Muscle layer of colon (tissue), 2 donors: Measurements from ENCODE around the gene PARD3B.

Experiments used
- H3K27ac ChIP-seq: one replicate; pipeline ENCODE4 v1.7.0; 2013; ENCODE audit warnings: low read depth, mild to moderate bottlenecking, low read length, moderate library complexity
- H3K27me3 ChIP-seq, 2 donors: one replicate each; pipeline ENCODE4 v1.7.0; 2013; ENCODE audit warnings: low read length in 2 of 2, mild to moderate bottlenecking in 2 of 2; ENCODE audit not compliant: insufficient read depth in 2 of 2, control insufficient read depth in 1 of 2
- H3K36me3 ChIP-seq: one replicate; pipeline ENCODE4 v1.7.0; 2013; ENCODE audit warnings: mild to moderate bottlenecking, low read length; ENCODE audit not compliant: insufficient read depth
- H3K4me1 ChIP-seq: one replicate; pipeline ENCODE4 v1.7.0; 2013; ENCODE audit warnings: mild to moderate bottlenecking, low read length; ENCODE audit not compliant: insufficient read depth
- H3K4me3 ChIP-seq, 2 donors: one replicate each; pipeline ENCODE4 v1.7.0; 2013; ENCODE audit warnings: low read length in 2 of 2, low read depth in 1 of 2, mild to moderate bottlenecking in 1 of 2, moderate library complexity in 1 of 2
- H3K9ac ChIP-seq: one replicate; pipeline ENCODE4 v1.7.0; 2013; ENCODE audit warnings: low read length
- H3K9me3 ChIP-seq: one replicate; pipeline ENCODE4 v1.7.0; 2013; ENCODE audit warnings: mild to moderate bottlenecking, low read length
- donor health status: abdominal sarcoma.
- donor health status: Adenocarcinoma of cecum.

Gene PARD3B

DNA sequence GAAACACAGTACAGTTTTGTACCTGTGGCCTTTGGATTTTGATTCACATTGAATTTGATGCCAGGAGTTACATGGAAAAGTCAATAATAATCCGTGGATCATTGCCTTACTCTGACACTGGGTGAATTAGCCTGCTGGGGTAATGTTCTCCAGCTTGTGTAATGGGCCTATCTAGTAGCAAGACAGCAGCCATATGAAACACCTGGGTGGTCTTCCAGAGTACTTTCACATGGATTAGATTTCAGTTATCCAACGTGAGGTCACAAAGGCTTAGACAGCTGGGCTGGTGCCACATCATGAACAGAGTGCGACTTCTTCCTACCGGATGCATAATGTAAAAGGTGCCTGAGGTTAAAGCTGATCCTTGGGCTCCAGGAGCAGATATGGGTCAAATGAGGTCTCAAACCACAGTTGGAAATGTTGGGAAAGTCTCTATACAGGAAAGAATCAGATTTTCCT lies 486.8 kb downstream of the PARD3B start:
- Histone ChIP-seq H3K36me3 (no peaks in the 10 kb centered on the region), H3K9me3 (no peaks in the 10 kb centered on the region), H3K27me3 (no peaks in the 10 kb centered on the region), H3K9ac (no peak overlapping the region), H3K4me3 (no peak overlapping the region), H3K27ac (no peak overlapping the region), H3K4me1 (no peaks in the 10 kb centered on the region)

- Histone ChIP-seq H3K4me3 (no peak overlapping the region), H3K9me3 (no peaks in the 10 kb centered on the region), H3K27me3 (no peaks in the 10 kb centered on the region), H3K9ac (no peak overlapping the region), H3K4me1 (no peaks in the 10 kb centered on the region), H3K36me3 (no peaks in the 10 kb centered on the region), H3K27ac (no peak overlapping the region)
Measured at GRCh38 chr2:205033431-205033830, 488.2 kb downstream of the PARD3B start.

GRCh38 chr2:205034034-205034433 lies 488.8 kb downstream of the PARD3B start:
- no peaks in the 10 kb centered on the region for H3K27me3 ChIP-seq
- no peaks in the 10 kb centered on the region for H3K36me3 ChIP-seq
- no peaks in the 10 kb centered on the region for H3K4me1 ChIP-seq
- no peak overlapping the region for H3K27ac ChIP-seq
- H3K9ac ChIP-seq: no peak overlapping the region
- no peak overlapping the region for H3K4me3 ChIP-seq
- no peaks in the 10 kb centered on the region for H3K9me3 ChIP-seq

GRCh38 chr2:205040323-205040722 lies 495.0 kb downstream of the PARD3B start:
- Histone ChIP-seq H3K27me3 (no peaks in the 10 kb centered on the region), H3K4me1 (no peaks in the 10 kb centered on the region), H3K9me3 (no peaks in the 10 kb centered on the region), H3K4me3 (no peak overlapping the region), H3K36me3 (no peaks in the 10 kb centered on the region), H3K27ac (no peak overlapping the region), H3K9ac (no peak overlapping the region)

DNA sequence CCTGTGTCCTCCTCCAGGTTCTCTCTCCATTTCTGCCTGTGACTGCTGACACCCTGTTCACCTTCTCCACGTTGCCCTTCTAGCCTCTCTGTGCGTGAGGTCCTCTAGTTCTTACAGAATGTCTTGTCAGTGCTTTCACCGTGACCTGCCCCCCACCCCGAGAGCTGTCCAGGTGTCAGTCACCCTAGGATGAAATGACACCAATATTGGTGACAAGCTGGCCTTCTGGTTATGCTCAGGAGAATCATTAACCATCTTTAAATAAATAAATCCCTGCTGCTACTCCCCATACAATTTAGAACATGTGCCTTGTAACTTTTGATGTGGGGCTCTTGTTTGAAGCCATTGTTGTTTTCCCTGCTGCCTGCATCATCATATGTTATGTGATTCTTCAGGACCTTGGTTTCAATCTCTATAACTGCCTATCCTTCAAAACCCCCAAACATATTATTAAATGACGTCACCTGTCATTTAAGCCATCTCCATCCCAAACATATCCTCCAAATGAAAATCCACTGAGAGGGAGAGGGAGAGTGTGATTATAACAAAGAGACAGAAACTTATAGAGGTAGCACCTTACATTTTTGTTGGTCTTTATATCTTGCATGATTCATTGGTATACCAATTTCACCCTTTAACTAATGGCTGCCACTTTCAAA lies 496.3 kb downstream of the PARD3B start:
- Histone ChIP-seq H3K9ac (no peak overlapping the region), H3K9me3 (no peaks in the 10 kb centered on the region), H3K36me3 (no peaks in the 10 kb centered on the region), H3K27me3 (no peaks in the 10 kb centered on the region), H3K27ac (no peak overlapping the region), H3K4me1 (no peaks in the 10 kb centered on the region), H3K4me3 (no peak overlapping the region)

- H3K9me3 ChIP-seq: no peaks in the 10 kb centered on the region
- no peak overlapping the region for H3K4me3 ChIP-seq
- H3K27me3 ChIP-seq: no peaks in the 10 kb centered on the region
- peaks cover 7% of the 10 kb centered on the region for H3K36me3 ChIP-seq
- H3K9ac ChIP-seq: no peak overlapping the region
- H3K27ac ChIP-seq: no peak overlapping the region
- no peaks in the 10 kb centered on the region for H3K4me1 ChIP-seq
Measured at GRCh38 chr2:205043285-205043684, 498.0 kb downstream of the PARD3B start.

DNA sequence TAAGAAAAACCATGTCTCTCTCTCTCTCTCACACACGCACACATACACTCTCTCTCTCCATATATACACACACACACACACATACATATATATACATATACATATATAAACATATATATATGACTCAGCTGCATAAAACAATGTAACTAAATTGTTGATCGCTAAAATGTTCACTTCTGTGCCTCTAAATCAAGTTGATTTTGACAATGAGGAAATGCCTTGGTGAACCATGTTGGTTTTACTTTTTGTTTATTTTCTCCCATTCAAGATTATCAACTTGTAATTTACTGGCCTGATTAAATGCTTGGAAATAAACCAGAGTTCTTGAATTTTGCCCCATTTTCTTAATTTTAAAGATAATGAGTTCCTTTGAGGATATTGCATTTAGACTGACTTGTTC lies 500.4 kb downstream of the PARD3B start:
- H3K9ac ChIP-seq: no peak overlapping the region
- H3K4me1 ChIP-seq: no peaks in the 10 kb centered on the region
- no peak overlapping the region for H3K4me3 ChIP-seq
- no peaks in the 10 kb centered on the region for H3K9me3 ChIP-seq
- no peak overlapping the region for H3K27ac ChIP-seq
- no peaks in the 10 kb centered on the region for H3K27me3 ChIP-seq
- H3K36me3 ChIP-seq: peaks cover 8% of the 10 kb centered on the region

GRCh38 chr2:205047273-205047839 lies 502.1 kb downstream of the PARD3B start:
- H3K9ac ChIP-seq: no peak overlapping the region
- H3K9me3 ChIP-seq: no peaks in the 10 kb centered on the region
- peaks cover 8% of the 10 kb centered on the region for H3K36me3 ChIP-seq
- no peak overlapping the region for H3K27ac ChIP-seq
- no peaks in the 10 kb centered on the region for H3K4me1 ChIP-seq
- no peak overlapping the region for H3K4me3 ChIP-seq
- no peaks in the 10 kb centered on the region for H3K27me3 ChIP-seq

DNA sequence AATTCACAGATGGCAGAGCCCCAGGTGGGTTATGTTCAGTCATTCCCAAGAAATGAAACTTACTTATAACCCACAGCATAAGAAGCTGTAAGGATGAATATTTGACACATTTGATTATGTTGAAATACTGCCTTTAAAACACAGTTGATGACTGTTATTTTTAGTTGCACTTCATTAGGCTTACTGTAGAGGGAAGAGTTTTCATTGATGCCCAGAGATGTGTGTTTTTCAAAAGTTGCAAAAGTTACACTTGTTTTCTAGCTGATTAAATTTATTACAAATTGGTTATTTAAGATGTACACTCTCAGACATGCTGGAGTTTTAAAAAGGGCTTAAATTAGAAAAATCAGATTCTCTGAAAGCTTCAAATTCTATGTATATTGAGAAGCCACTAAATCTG lies 506.1 kb downstream of the PARD3B start:
- Histone ChIP-seq H3K36me3 (peaks cover 8% of the 10 kb centered on the region), H3K27ac (no peak overlapping the region), H3K4me3 (no peak overlapping the region), H3K9me3 (no peaks in the 10 kb centered on the region), H3K4me1 (no peaks in the 10 kb centered on the region), H3K9ac (no peak overlapping the region), H3K27me3 (no peaks in the 10 kb centered on the region)

DNA sequence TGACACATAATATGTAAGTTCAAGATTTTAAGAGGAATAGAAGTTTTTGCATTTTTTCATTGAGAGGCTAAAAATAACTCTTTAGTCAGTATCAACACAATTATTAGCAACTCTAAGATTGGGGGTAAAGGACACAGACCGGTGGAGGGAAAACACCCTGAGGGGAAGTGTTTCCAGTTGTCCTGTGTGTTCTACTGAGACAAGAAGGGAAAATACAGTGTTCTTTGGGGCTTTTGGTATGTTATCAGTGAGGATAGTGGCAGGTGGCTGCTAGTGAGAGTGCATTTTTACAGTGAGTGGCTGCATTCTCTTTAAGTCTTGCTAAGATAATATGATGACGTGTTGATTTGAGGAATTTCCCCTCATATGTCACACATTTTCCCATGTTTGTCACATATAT lies 507.5 kb downstream of the PARD3B start:
- H3K36me3 ChIP-seq: peaks cover 6% of the 10 kb centered on the region
- no peaks in the 10 kb centered on the region for H3K27me3 ChIP-seq
- H3K4me3 ChIP-seq: no peak overlapping the region
- no peak overlapping the region for H3K9ac ChIP-seq
- no peaks in the 10 kb centered on the region for H3K4me1 ChIP-seq
- no peak overlapping the region for H3K27ac ChIP-seq
- no peaks in the 10 kb centered on the region for H3K9me3 ChIP-seq

DNA sequence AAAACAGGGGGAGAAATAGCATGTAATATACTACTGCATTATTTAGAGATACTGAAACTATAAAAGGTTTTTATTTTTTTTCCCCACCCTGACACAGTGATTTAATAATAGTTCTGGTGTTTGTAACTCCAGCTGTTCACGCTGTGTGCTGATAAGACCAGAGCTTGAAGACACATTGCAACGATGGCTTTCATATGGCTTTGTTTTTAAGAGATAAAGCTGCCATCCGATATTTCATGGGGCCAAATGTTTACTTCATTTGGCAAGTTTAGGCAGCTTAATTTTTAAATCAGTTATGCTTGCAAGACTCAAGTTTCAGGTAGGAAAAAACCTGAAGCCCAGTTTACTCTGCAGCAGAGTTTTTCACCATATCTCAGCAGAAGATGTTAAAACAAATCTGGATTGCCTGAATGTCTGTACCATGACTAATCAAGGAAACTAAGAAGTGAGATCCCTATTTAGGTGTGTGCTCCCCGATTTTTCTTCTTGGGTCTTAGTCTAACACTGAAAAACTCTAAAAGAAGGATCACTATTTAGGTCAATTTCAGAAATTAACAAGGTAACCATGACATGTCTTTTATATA lies 508.6 kb downstream of the PARD3B start:
- H3K27me3 ChIP-seq: no peaks in the 10 kb centered on the region
- H3K9me3 ChIP-seq: no peaks in the 10 kb centered on the region
- no peak overlapping the region for H3K4me3 ChIP-seq
- no peak overlapping the region for H3K27ac ChIP-seq
- H3K4me1 ChIP-seq: no peaks in the 10 kb centered on the region
- H3K36me3 ChIP-seq: no peaks in the 10 kb centered on the region
- no peak overlapping the region for H3K9ac ChIP-seq

- no peaks in the 10 kb centered on the region for H3K4me1 ChIP-seq
- H3K4me3 ChIP-seq: no peak overlapping the region
- H3K27ac ChIP-seq: no peak overlapping the region
- no peaks in the 10 kb centered on the region for H3K36me3 ChIP-seq
- no peaks in the 10 kb centered on the region for H3K27me3 ChIP-seq
- H3K9ac ChIP-seq: no peak overlapping the region
- H3K9me3 ChIP-seq: no peaks in the 10 kb centered on the region
Measured at GRCh38 chr2:205054789-205055188, 509.5 kb downstream of the PARD3B start.
